ENCODE results near the gene NIN.

NIN gene

DNA sequence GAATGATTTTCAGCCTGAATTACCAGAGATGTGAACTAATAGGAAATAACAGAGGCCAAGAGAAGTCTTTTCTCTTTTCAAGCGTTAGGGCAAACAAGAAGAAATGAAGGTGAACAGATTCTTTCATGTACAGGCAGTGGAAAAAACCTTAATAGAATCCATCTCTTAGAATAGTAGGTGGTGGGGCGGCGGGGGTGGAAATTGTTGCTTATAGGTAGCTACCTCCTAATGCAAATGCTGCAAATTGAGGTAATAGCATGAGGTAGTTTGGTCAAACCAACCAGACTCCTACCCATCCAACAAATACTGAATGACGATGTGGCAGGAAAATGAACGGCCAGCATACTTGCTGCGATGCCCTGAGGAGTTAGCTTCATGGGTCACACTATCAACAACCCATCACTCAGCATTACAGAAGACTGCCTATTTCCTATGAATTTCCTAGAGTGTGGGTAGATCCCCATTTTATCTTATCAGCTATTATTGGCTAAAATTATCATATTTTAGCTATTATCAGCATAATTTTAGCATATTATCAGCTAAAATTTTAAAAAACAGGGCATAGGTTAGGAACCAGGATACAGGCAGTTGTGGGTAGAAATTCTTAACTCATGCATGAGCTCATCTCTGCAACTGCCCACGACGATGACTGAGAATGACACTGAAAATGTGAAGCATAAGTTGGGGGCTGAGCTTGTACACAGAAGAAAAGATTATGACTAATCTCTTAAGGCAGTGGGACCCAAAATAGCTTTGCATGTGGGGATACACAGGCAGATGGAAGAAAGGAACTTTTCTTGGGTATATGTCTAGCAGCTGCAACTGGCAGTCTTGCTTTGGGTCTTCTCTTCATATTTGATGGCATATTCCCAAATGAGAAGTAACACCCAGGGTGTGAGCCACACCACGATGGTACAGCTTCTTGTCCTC is 68.7 kb downstream of the NIN start:
- no peak for TF ChIP-seq ZNF274 (IDR thresholded peaks at IDR 0.05; ENCODE audit: low read depth, low read length)
- H3K4me3 ChIP-seq (ENCODE audit: low read length): no peak overlapping the region

DNA sequence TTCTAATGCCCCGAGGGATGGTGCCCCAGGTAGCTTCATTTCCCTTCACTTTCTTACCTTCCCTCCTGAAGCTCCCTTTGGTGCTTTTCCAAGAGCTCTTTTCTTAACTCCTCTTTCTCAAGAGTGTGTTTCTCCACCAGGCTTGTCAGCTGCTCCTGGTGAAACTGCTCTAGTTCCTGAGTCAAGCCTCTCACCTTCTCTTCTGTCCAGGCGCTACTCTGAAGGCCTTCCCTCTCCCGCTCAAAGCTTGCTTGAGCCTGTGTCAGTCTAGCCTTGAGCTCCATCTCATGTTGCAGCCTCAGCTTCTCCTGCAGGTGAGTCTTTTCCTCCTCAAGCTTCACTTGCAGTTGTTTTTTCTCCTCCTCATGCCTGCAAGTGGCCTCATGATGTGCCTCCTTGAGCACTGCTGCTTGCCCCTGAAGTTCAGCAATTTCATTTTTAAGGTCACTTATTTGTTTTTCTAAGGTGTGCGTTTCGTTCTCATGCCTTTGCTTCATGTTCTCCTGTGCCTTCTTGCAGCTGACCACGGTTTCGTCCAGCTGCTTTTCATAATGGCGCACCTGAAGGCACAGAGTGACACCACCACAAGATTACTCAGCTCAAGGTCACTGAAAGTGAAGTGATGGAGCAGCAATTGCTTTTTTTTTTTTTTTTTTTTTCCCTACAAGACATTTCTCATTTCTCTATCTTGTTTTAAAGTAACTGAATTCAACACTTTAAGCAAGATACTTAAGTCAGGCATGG is 71.0 kb downstream of the NIN start:
- H3K4me3 ChIP-seq (ENCODE audit: low read length): no peak overlapping the region
- no peak for TF ChIP-seq ZNF274 (IDR thresholded peaks at IDR 0.05; ENCODE audit: low read depth, low read length)

DNA sequence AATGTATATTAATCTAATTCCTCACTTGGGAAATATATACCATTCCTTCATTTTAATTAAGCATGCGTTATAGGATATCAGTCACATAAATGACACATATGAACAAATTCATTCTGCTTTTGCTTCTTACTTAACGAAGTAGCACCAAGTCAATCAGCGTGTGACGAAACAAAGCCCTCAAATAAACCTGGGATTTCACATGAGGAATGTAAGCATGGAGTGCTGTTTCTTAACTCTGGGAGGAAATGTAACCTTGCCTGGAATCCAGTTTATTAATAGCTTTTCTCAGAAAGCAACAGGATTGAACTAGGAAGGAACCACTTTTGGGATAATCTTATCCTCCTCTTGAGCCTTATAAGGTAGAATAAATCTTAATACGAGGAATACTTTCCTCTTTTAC is 72.0 kb downstream of the NIN start:
- no peak for TF ChIP-seq ZNF274 (IDR thresholded peaks at IDR 0.05; ENCODE audit: low read depth, low read length)
- no peak overlapping the region for H3K4me3 ChIP-seq (ENCODE audit: low read length)

DNA sequence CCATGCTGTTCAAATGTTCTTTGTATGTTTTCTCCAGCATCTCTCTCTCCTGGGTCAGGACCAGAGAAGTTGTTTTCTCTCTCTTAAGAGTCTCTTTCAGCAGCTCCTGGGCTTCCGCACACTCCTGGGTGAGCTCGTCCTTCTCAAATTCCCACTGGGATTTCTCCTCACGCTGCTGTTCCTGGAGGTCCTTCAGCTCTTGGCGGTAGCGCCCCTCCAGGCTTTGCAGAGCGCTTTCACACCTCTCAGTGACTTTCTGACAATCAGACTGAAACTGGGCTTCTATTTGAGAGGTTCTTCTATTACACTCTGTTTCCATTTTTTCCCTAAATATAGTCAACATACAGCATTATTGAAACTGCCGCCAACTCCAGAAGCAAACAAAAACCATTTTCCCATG is 72.7 kb downstream of the NIN start:
- no peak overlapping the region for H3K4me3 ChIP-seq (ENCODE audit: low read length)
- no peak for TF ChIP-seq ZNF274 (IDR thresholded peaks at IDR 0.05; ENCODE audit: low read depth, low read length)

DNA sequence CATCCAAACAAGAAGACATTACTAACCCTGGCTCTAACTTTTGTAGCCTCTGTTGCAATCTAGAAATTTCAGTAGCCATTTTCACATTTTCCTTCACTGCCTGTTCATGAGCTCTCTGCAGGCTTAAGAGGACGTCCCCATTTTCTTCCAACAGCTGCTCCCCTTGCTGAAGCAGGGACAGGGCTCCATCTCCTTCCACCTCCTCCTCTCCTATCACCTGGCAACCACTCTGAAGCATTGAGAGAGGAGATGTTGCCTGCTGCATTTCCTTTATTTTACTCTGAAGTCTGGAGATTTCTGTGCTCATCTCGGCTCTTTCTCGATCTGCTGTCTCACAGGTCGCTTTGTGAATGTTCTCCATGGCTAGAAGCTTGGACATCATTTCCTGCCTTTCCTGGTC is 73.3 kb downstream of the NIN start:
- no peak for TF ChIP-seq ZNF274 (IDR thresholded peaks at IDR 0.05; ENCODE audit: low read depth, low read length)
- no peak overlapping the region for H3K4me3 ChIP-seq (ENCODE audit: low read length)

DNA sequence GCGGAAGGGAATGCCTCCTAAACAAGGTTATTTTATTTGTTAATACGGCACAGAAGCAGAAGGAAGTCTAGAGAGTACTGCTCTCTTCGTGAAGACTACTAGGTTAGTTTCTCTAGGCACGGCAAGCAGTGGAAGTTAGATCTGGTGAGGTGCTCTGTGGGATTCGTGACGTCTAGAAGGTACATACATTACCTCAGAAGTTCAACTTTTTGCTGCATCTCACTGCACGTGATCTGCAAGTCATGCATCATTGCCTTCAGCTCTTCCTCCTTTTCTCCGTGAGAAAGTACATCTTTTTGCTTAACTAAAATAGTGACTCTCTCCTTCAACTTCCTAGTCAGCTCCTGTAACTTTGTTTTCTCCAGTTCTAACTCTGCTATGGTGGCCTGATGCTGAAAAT is 74.7 kb downstream of the NIN start:
- no peak for TF ChIP-seq ZNF274 (IDR thresholded peaks at IDR 0.05; ENCODE audit: low read depth, low read length)
- no peak overlapping the region; the same call in 1 of the 2 replicates for H3K4me3 ChIP-seq (ENCODE audit: low read length)

DNA sequence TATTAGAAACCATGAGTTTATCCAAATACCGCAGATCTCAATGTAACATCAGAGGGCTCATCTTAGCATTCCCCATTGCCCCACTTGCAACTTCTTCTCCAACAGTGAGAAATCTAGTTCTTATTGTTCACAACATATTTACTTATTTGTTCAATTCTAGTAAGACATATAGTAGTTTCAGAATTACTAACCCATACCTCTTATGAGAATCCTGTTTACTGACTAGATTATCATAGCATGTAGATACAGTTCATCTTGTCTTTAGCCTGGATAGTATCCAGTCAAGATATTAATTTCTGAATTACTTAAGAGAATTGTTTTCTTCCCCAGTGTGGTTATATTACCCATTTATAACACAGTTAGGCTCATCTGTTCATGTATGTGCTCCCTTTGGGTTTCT is 80.6 kb downstream of the NIN start:
- no peak overlapping the region for H3K4me3 ChIP-seq (ENCODE audit: low read length)
- TF ChIP-seq ZNF274 (IDR thresholded peaks at IDR 0.05; ENCODE audit: low read depth, low read length): no peak

DNA sequence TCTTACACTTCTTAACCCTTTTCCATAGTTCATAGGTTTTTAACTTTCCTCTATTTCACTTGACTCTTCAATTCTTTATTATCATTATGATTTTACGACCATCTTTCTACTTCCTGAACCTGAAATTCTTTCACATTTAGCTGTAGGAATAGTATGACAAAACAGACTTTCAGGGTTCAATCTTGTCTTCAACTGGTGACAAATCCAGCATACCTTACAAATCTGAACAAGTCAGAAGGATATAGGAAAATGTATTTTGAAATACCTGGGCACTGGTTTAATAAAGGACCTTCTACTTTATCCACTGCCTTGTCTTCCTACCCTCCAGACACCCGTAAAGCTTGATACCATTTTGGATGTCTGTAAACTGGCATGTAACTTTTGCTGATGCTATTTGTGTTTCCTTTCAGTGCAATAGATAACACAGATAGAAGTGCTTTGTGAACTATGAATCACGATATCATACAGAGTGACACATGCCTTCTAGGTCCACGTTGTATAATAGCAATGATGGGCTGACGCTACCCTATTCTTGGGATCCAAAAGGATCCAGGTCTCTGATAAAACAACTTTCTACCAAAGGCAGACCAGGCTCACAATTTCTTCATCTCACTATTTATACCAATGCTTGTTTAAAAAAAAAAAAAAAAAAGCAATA is 85.4 kb downstream of the NIN start:
- H3K4me3 ChIP-seq (ENCODE audit: low read length): no peak overlapping the region
- TF ChIP-seq ZNF274 (IDR thresholded peaks at IDR 0.05; ENCODE audit: low read depth, low read length): no peak

DNA sequence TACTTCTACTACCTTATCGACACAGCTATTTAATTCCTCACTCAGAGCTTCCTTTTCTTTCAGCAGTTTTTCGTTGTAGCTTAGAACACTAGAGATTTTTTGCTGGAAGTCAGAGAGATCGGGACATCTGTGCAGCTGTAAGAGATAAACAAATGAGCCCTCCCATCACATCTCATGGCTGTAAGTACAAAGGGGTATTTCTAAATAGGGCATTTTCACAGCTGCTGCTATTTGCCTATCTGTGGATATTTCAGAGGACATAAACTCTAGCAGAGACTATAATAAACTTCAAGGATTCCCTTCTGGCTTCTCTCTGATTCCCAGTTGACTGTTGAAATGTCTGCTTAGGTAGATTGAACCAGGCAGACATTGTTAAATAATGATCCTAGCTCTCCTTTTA is 86.7 kb downstream of the NIN start:
- TF ChIP-seq ZNF274 (IDR thresholded peaks at IDR 0.05; ENCODE audit: low read depth, low read length): no peak
- H3K4me3 ChIP-seq (ENCODE audit: low read length): no peak overlapping the region

DNA sequence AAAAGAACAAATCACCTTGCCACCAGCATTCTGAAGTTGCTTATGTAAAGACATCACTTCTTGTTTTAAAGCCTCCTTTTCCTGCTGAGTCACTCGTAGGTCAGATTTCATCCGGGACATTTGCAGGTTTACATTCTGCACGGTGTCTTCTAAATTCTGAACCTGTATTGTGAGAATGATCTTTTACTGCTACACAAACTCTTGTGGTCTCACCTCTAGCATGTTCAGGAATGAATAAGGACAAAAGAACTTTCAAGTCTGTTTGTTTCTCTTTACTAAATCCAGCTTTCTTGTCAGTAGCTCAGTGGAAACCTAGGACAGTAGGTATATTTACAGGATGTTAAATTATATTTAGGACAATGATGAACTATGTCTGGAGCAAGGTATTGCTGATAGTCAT is 89.4 kb downstream of the NIN start:
- no peak for TF ChIP-seq ZNF274 (IDR thresholded peaks at IDR 0.05; ENCODE audit: low read depth, low read length)
- H3K4me3 ChIP-seq (ENCODE audit: low read length): no peak overlapping the region

DNA sequence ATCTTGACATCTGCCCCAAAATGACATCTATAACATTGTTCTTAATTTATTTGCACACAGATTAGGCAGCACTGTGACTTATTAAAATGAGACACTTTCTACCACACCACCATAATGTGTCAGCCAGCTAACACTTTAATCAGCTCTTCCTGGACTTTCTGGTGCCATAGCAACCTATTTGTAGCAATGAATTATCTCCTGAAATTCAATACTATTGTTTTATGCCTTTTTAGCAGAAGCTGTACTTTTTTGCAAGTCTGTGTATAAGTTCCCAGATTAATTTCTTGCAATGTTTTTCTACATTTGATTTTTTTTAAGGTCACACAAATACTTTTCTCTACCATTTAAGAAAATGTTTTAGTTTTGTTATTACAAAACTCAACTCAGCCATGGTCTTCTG is 90.1 kb downstream of the NIN start:
- no peak overlapping the region for H3K4me3 ChIP-seq (ENCODE audit: low read length)
- TF ChIP-seq ZNF274 (IDR thresholded peaks at IDR 0.05; ENCODE audit: low read depth, low read length): no peak

DNA sequence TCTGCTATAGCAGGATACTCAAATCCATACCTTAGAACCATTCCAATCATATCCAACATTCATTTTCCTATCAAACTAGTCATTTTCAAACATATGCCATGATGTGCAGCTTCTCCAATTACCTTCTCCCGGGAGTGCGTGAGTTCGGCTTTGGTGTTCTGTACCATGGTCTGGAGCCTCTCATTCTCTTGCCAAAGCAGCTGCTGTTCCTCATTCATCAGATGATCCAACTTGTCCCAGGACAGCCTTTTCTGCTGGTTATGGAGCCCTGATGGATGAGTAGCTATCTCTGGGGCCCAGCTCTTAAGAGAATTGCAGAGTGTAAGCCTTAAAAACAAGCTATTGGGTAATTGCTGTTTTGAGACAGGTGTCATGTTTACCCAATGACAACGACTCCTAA is 91.8 kb downstream of the NIN start:
- TF ChIP-seq ZNF274 (IDR thresholded peaks at IDR 0.05; ENCODE audit: low read depth, low read length): no peak

DNA sequence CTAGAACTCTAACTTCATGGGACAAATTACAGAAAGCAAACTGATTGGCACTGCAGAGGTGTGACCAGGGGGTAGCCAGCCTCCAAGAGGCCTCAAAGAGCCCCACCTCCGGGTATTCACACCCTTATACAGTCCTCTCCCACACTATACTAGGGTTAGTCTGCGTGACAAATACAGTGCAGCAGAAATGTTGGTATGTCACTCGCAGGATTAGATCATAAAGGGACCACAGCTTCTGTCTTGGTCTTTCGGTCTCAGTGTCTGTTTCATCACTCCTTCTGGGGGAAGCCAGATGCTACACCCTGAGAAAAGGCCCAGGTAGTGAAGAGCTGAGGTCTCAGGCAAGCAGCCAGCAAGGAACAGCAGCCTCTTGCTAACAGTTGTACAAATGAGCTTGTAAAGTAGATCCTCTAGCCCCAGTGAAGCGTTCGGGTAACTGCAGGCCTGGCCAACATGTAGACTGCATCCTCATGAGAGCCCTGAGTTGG is 94.0 kb downstream of the NIN start:
- TF ChIP-seq ZNF274 (IDR thresholded peaks at IDR 0.05; ENCODE audit: low read depth, low read length): no peak
- H3K4me3 ChIP-seq (ENCODE audit: low read length): no peak overlapping the region

More for the DNA sequence above, 91.8 kb downstream of the NIN start:
- H3K4me3 ChIP-seq (ENCODE audit: low read length): no peak overlapping the region

DNA sequence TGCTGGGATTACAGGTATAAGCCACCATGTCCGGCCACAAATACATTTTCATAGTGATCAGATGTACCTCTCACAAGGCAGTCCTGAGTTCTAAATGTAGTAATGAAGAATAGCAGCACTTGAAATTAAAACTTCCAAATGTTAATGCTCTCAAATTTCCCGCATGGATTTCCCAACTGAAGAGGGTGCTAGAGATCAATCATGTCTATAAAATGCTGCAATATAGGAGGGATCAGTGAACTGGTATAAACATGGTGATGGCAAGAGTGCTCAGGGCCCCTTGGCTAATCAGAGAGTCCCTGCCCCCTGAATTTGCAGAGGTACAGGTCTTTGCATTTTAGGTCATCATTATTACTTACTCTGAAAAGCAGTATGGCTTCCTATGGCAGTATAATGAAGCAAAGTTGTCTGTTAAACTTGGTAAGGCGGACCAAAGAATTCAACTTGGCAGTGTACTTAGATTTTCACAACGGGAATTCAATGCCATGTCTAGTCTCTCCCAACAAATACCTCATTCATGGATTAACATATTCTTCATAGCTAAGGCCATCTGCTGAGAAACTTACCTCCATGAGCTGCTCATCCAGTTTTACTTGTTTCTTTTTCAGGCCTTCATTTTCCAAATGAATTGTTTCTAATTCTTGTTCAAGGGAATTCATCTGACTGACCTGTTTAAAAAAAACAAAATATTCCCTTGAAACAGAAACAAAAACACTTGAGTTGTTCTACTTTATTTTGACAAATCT is 95.8 kb downstream of the NIN start:
- TF ChIP-seq ZNF274 (IDR thresholded peaks at IDR 0.05; ENCODE audit: low read depth, low read length): no peak
- no peak overlapping the region for H3K4me3 ChIP-seq (ENCODE audit: low read length)

Measured in GM08714 (cell line).